Testis (tissue), 2 donors: Measurements from ENCODE around the gene ELAPOR1.

ENCODE experiments used
- POLR2A ChIP-seq: fragments of 450-650 bp; IDR thresholded peaks from one replicate; pipeline ENCODE4 v1.6.1; 2017; ENCODE audit warnings: antibody characterized with exemption, mild to moderate bottlenecking, moderate library complexity
- TF ChIP-seq, protein P1 (sequence below), 3 experiments: fragments of 450-650 bp in 2 of 3; fragments of 200-600 bp in 1 of 3; sonication (generic) in 1 of 3; IDR thresholded peaks; one replicate each; pipeline ENCODE4 v1.5.1; 2016 to 2019; ENCODE audit warnings: antibody characterized with exemption in 3 of 3, mild to moderate bottlenecking in 2 of 3, moderate library complexity in 1 of 3

DNA sequence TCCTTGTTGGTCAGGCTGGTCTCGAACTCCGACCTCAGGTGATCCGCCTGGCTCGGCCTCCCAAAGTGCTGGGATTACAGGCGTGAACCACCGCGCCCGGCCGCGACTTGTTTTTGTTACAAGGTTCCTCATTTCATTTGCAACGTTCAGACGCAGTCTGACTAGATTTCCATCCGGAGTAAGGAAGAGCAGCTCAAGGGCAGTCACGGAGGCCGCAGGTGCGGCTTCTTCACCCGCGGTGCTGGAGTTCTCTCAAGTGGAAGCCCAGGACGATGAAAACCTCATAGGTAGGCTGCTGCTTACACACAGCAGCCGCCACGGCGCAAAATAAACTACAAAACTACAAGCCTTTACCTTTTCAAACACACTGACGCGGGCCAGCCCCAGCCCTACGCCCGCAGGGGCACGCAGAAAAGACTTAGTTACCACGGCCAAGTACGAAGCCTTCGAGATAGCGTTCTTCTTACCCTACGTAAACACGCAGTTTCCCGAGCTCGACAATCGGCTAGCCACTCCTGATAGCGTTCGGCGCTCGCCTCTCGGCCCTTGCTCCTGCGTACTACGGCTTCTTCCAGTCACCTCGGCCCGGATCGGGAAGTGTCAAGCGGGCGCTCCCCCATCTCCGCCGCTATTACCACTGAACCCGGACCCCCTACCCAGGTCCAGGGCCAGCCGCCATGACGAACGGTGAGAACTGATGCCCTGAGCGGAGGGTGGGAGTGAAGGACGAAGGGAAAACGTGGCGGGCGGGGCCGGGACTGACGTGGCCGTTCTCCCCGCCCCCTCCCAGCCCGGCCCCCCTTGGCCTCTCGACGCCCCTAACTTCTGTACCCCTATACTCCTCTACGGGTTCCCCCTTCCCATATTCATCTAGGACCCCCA lies 23.5 kb upstream of the ELAPOR1 start, which contains the start of gene TMEM167B:
- TF ChIP-seq, protein P1, sequence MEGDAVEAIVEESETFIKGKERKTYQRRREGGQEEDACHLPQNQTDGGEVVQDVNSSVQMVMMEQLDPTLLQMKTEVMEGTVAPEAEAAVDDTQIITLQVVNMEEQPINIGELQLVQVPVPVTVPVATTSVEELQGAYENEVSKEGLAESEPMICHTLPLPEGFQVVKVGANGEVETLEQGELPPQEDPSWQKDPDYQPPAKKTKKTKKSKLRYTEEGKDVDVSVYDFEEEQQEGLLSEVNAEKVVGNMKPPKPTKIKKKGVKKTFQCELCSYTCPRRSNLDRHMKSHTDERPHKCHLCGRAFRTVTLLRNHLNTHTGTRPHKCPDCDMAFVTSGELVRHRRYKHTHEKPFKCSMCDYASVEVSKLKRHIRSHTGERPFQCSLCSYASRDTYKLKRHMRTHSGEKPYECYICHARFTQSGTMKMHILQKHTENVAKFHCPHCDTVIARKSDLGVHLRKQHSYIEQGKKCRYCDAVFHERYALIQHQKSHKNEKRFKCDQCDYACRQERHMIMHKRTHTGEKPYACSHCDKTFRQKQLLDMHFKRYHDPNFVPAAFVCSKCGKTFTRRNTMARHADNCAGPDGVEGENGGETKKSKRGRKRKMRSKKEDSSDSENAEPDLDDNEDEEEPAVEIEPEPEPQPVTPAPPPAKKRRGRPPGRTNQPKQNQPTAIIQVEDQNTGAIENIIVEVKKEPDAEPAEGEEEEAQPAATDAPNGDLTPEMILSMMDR (IDR thresholded peaks at IDR 0.05), result no peak
- TF ChIP-seq POLR2A, result no peak
